ENCODE measurements around the gene FKBP4. TPM values are rescaled to one million over a fixed set of nuclear protein-coding genes. Genes with fewer than 3 reads are reported as not detected.
A peak's percentile ranks its signal among the peaks of the same experiment; 100 is the strongest.

The FKBP4 gene
- total and polyA plus RNA-seq, 2 of the 8 experiments (the other 6 are each of a cell fraction or from before 2014, with no cell fraction given), result 72.6 to 243 TPM

DNA sequence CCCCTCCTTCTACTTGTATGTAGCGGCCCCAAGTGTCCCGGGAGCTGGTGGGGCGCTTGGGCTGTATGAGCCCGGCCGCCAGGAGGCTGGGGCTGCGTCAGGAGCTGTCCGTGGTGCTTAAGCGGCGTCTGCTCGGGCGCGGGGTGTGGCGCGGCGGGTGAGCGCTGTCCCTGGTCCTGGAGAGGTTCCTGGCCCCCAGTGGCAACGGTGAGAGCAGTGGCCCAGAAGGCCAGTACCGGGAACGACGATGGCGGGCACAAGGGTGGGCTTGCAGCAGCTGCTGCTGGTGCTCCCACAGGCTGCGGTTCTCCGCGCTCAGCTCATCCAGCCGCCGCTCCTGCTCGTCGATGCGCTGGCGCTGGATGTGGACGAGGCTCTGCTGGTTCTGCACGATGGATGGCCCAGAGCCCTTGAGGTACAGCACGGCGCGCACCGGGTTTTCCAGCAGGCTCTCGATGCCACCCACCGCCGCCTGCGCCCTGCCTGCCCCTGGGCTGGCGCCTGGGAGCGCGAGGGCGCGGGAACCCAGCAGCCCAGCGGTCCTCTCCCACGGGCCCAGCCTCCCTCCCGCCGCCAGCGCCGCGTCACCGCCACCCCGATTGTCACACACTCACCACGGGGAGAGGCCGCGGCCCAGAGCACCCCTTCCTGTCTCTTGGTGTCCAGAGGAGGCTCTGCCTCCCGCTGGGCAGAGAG, 41.9 kb upstream of the FKBP4 start (continued):
- TF ChIP-seq, protein P1, sequence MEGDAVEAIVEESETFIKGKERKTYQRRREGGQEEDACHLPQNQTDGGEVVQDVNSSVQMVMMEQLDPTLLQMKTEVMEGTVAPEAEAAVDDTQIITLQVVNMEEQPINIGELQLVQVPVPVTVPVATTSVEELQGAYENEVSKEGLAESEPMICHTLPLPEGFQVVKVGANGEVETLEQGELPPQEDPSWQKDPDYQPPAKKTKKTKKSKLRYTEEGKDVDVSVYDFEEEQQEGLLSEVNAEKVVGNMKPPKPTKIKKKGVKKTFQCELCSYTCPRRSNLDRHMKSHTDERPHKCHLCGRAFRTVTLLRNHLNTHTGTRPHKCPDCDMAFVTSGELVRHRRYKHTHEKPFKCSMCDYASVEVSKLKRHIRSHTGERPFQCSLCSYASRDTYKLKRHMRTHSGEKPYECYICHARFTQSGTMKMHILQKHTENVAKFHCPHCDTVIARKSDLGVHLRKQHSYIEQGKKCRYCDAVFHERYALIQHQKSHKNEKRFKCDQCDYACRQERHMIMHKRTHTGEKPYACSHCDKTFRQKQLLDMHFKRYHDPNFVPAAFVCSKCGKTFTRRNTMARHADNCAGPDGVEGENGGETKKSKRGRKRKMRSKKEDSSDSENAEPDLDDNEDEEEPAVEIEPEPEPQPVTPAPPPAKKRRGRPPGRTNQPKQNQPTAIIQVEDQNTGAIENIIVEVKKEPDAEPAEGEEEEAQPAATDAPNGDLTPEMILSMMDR (IDR thresholded peaks at IDR 0.05; ENCODE audit: control extremely low read depth in 1 of 3, insufficient read depth in 1 of 3, low read depth in 1 of 3, low read length in 3 of 3), result peak in 2 of 3 experiments; percentile 1 to 25; a peak in 2 of 4 replicates
- TF ChIP-seq EZH2 (IDR thresholded peaks at IDR 0.05; ENCODE audit: low read depth, low read length, severe bottlenecking) (no peak), HDAC2 (IDR thresholded peaks at IDR 0.05; ENCODE audit: borderline replicate concordance in 1 of 2, low read depth in 2 of 2, low read length in 2 of 2) (peak; percentile 91 to 99), CEBPB (IDR thresholded peaks at IDR 0.05; ENCODE audit: low read depth, low read length) (no peak), POLR2AphosphoS5 (IDR thresholded peaks at IDR 0.05; ENCODE audit: low read depth, low read length) (no peak), TAF7 (optimal IDR thresholded peaks at IDR 0.05; ENCODE audit: borderline replicate concordance, low read depth, low read length) (peak; percentile 95), POLR2A (IDR thresholded peaks at IDR 0.05; ENCODE audit: control extremely low read depth in 1 of 2, low read depth in 2 of 2, low read length in 2 of 2) (no peak), ZNF274 (IDR thresholded peaks at IDR 0.05; ENCODE audit: borderline replicate concordance, extremely low read depth, low read length) (no peak), CTBP2 (IDR thresholded peaks at IDR 0.05; ENCODE audit: borderline replicate concordance, insufficient read depth, insufficient read length, low read length) (no peak), SUZ12 (IDR thresholded peaks at IDR 0.05; ENCODE audit: low read length) (no peak), SP1 (IDR thresholded peaks at IDR 0.05; ENCODE audit: low read depth, low read length) (no peak), NRF1 (IDR thresholded peaks at IDR 0.05; ENCODE audit: low read depth, low read length) (no peak), POU5F1 (IDR thresholded peaks at IDR 0.05; ENCODE audit: low read depth, low read length) (no peak), JUND (IDR thresholded peaks at IDR 0.05; ENCODE audit: low read length) (no peak), BCL11A (IDR thresholded peaks at IDR 0.05; ENCODE audit: low read depth in 2 of 2, low read length in 2 of 2) (no peak), CBX8 (IDR thresholded peaks at IDR 0.05; ENCODE audit: borderline replicate concordance, low read depth, low read length) (no peak), RAD21 (IDR thresholded peaks at IDR 0.05 in 1 of 2, conservative IDR thresholded peaks at IDR 0.05 in 1 of 2; ENCODE audit: low read depth in 2 of 2, low read length in 2 of 2) (peak; percentile 20 to 42; a peak in 2 of 4 replicates), SP2 (IDR thresholded peaks at IDR 0.05; ENCODE audit: low read length) (no peak), RFX5 (IDR thresholded peaks at IDR 0.05; ENCODE audit: borderline replicate concordance, low read depth, low read length) (no peak), TCF12 (IDR thresholded peaks at IDR 0.05; ENCODE audit: low read depth, low read length) (no peak)
- TF ChIP-seq, protein P2, sequence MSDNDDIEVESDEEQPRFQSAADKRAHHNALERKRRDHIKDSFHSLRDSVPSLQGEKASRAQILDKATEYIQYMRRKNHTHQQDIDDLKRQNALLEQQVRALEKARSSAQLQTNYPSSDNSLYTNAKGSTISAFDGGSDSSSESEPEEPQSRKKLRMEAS (IDR thresholded peaks at IDR 0.05), result peak; percentile 92
